ENCODE data around the gene TEX26.
A peak's percentile ranks its signal among the peaks of the same experiment; 100 is the strongest.

TEX26 gene

GRCh38 chr13:30906411-30907051 is 25.9 kb upstream of the TEX26 start:
- TF ChIP-seq CTCF (conservative IDR thresholded peaks at IDR 0.05; ENCODE audit: low read depth, low read length) = no peak
- peak overlapping the region; percentile 27 for H3K4me3 ChIP-seq (ENCODE audit: low read length)
- no peak for DNase-seq (ENCODE audit: low read depth)

- H3K4me3 ChIP-seq (ENCODE audit: low read length) = no peak overlapping the region
- TF ChIP-seq CTCF (conservative IDR thresholded peaks at IDR 0.05; ENCODE audit: low read depth, low read length) = no peak
- DNase-seq (ENCODE audit: low read depth) = no peak
Measured at GRCh38 chr13:30907121-30907861, 25.2 kb upstream of the TEX26 start.

- no peak overlapping the region for H3K4me3 ChIP-seq (ENCODE audit: low read length)
- no peak for DNase-seq (ENCODE audit: low read depth)
- TF ChIP-seq CTCF (conservative IDR thresholded peaks at IDR 0.05; ENCODE audit: low read depth, low read length) = no peak
Measured at GRCh38 chr13:30908416-30908980, 24.0 kb upstream of the TEX26 start.

GRCh38 chr13:30910676-30911075 is 21.8 kb upstream of the TEX26 start:
- no peak for TF ChIP-seq CTCF (conservative IDR thresholded peaks at IDR 0.05; ENCODE audit: low read depth, low read length)
- H3K4me3 ChIP-seq (ENCODE audit: low read length) = no peak overlapping the region
- DNase-seq (ENCODE audit: low read depth) = no peak

- no peak overlapping the region for H3K4me3 ChIP-seq (ENCODE audit: low read length)
- TF ChIP-seq CTCF (conservative IDR thresholded peaks at IDR 0.05; ENCODE audit: low read depth, low read length) = no peak
- DNase-seq (ENCODE audit: low read depth) = no peak
Measured at GRCh38 chr13:30915691-30916541, 16.5 kb upstream of the TEX26 start.

- TF ChIP-seq CTCF (conservative IDR thresholded peaks at IDR 0.05; ENCODE audit: low read depth, low read length) = no peak
- no peak overlapping the region for H3K4me3 ChIP-seq (ENCODE audit: low read length)
- no peak for DNase-seq (ENCODE audit: low read depth)
Measured at GRCh38 chr13:30916991-30917390, 15.5 kb upstream of the TEX26 start.
